Measurements from ENCODE around the gene NTSR1.
A peak's percentile ranks its signal among the peaks of the same experiment; 100 is the strongest.

NTSR1 gene

GRCh38 chr20:62764156-62764935, 55.7 kb downstream of the NTSR1 start:
- Histone ChIP-seq H3K27ac (ENCODE audit: poor library complexity, severe bottlenecking) (no peak overlapping the region), H3K4me3 (ENCODE audit: severe bottlenecking) (no peak overlapping the region), H3K4me1 (ENCODE audit: insufficient read depth, poor library complexity, severe bottlenecking) (peaks cover 15% of the 10 kb centered on the region), H3K27me3 (ENCODE audit: insufficient read depth, poor library complexity, severe bottlenecking) (peaks cover 5% of the 10 kb centered on the region), H3K9me3 (ENCODE audit: severe bottlenecking) (no peaks in the 10 kb centered on the region), H3K36me3 (ENCODE audit: low read depth) (no peaks in the 10 kb centered on the region)
- ATAC-seq (ENCODE audit: low read depth) (no peak), DNase-seq (ENCODE audit: low spot score) (no peak)
- no peak for TF ChIP-seq CTCF (IDR thresholded peaks at IDR 0.05; ENCODE audit: poor library complexity, severe bottlenecking)

DNA sequence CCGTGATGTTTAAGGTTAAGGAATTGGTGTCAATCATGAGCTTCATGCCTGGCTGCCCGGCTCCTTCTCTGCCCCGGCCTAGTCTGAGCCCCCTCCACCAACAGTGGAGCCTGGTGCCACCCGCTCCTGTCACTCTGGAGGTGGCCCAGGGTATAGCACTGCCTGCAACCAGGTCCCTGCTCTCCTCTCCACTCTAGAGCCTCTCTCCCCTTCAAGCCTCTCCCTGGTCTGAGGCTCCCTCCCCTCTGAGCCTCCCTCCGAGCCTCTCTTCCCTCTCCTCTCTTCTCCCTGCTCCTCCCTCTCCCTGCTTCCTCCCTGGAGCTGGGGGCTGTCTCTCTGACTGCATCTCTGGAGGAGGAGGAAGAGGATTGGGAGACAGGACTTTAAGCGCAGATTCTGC, 56.4 kb downstream of the NTSR1 start:
- Histone ChIP-seq H3K4me1 (ENCODE audit: insufficient read depth, poor library complexity, severe bottlenecking) (peaks cover 15% of the 10 kb centered on the region), H3K9me3 (ENCODE audit: severe bottlenecking) (no peaks in the 10 kb centered on the region), H3K4me3 (ENCODE audit: severe bottlenecking) (no peak overlapping the region), H3K27ac (ENCODE audit: poor library complexity, severe bottlenecking) (no peak overlapping the region), H3K36me3 (ENCODE audit: low read depth) (no peaks in the 10 kb centered on the region), H3K27me3 (ENCODE audit: insufficient read depth, poor library complexity, severe bottlenecking) (peaks cover 5% of the 10 kb centered on the region)
- DNase-seq (ENCODE audit: low spot score) (no peak), ATAC-seq (ENCODE audit: low read depth) (peak; percentile 11; the same call in 2 of the 3 replicates)
- no peak for TF ChIP-seq CTCF (IDR thresholded peaks at IDR 0.05; ENCODE audit: poor library complexity, severe bottlenecking)

DNA sequence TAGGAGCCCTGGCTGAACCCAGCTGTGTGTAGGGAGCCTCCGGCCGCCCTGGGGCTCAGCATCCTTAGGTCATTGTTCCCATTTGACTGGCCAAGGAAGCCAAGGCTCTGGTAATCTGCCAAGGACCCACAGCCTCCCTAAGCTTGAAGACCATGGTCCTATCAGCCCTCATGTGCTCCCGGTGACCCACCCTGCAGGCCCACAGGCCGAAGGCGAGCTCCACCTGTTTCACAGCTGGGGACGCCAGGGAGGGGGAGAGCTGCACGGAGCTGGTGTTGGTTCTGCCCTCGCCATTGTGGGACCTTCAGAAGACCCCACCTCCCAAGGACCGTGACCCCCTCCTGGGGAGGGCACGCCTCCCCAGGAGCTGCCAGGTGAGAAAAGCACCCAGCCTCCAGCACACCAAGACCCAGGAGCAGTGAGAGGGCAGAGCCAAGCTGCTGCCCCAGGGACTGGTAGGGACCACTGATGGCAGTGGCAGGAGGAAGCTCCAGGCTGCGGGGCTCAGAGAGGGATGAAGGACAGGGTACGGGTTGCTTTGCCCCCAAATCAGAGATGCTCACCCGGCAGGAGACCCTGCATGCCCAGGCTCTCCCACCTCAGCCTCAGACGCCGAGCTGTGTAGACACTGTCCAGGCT, 56.9 kb downstream of the NTSR1 start:
- H3K27ac ChIP-seq (ENCODE audit: poor library complexity, severe bottlenecking) = no peak overlapping the region
- H3K27me3 ChIP-seq (ENCODE audit: insufficient read depth, poor library complexity, severe bottlenecking) = peaks cover 5% of the 10 kb centered on the region
- no peaks in the 10 kb centered on the region for H3K36me3 ChIP-seq (ENCODE audit: low read depth)
- no peak for DNase-seq (ENCODE audit: low spot score)
- no peak for ATAC-seq (ENCODE audit: low read depth)
- H3K9me3 ChIP-seq (ENCODE audit: severe bottlenecking) = no peaks in the 10 kb centered on the region
- TF ChIP-seq CTCF (IDR thresholded peaks at IDR 0.05; ENCODE audit: poor library complexity, severe bottlenecking) = no peak
- no peak overlapping the region for H3K4me3 ChIP-seq (ENCODE audit: severe bottlenecking)
- peaks cover 15% of the 10 kb centered on the region for H3K4me1 ChIP-seq (ENCODE audit: insufficient read depth, poor library complexity, severe bottlenecking)

- H3K36me3 ChIP-seq (ENCODE audit: low read depth) = no peaks in the 10 kb centered on the region
- no peak overlapping the region for H3K4me3 ChIP-seq (ENCODE audit: severe bottlenecking)
- H3K27me3 ChIP-seq (ENCODE audit: insufficient read depth, poor library complexity, severe bottlenecking) = peaks cover 5% of the 10 kb centered on the region
- DNase-seq (ENCODE audit: low spot score) (no peak), ATAC-seq (ENCODE audit: low read depth) (no peak)
- no peak for TF ChIP-seq CTCF (IDR thresholded peaks at IDR 0.05; ENCODE audit: poor library complexity, severe bottlenecking)
- peaks cover 15% of the 10 kb centered on the region for H3K4me1 ChIP-seq (ENCODE audit: insufficient read depth, poor library complexity, severe bottlenecking)
- H3K9me3 ChIP-seq (ENCODE audit: severe bottlenecking) = no peaks in the 10 kb centered on the region
- H3K27ac ChIP-seq (ENCODE audit: poor library complexity, severe bottlenecking) = no peak overlapping the region
Observed at GRCh38 chr20:62766071-62766450, 57.4 kb downstream of the NTSR1 start.

GRCh38 chr20:62766716-62767115, 58.1 kb downstream of the NTSR1 start:
- no peak overlapping the region for H3K27ac ChIP-seq (ENCODE audit: poor library complexity, severe bottlenecking)
- no peaks in the 10 kb centered on the region for H3K36me3 ChIP-seq (ENCODE audit: low read depth)
- H3K4me1 ChIP-seq (ENCODE audit: insufficient read depth, poor library complexity, severe bottlenecking) = peaks cover 15% of the 10 kb centered on the region
- no peaks in the 10 kb centered on the region for H3K9me3 ChIP-seq (ENCODE audit: severe bottlenecking)
- no peak overlapping the region for H3K4me3 ChIP-seq (ENCODE audit: severe bottlenecking)
- ATAC-seq (ENCODE audit: low read depth) (no peak), DNase-seq (ENCODE audit: low spot score) (no peak)
- TF ChIP-seq CTCF (IDR thresholded peaks at IDR 0.05; ENCODE audit: poor library complexity, severe bottlenecking) = no peak
- H3K27me3 ChIP-seq (ENCODE audit: insufficient read depth, poor library complexity, severe bottlenecking) = peaks cover 5% of the 10 kb centered on the region

All from RWPE2 (cell line).